Suppressor macrophage treated with lipopolysaccharide for 4 hours (primary cell): ENCODE measurements around the gene NHEJ1.

Experiments used
- DNase-seq: peaks from one replicate; pipeline ENCODE4 v3.0.0-alpha.2; 2020

NHEJ1 gene

DNA sequence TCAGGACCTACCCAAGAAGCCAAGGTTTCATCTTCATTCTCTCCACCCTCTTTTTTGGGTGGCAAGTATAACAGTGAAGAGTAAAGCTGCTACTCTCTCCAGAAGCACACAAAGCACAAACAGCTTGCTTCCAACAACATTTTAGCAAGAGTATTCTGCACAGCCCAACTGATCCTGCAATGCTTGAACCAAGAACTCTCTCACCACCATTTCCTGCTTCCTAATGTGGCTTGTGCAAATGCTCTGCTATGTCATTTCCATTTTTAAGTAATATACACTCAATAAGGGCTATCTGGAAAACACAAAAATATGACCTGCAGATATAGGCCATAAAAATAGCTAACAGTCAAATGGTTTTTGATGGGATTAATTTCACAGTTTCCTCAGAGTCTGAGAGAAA is 75.8 kb downstream of the NHEJ1 start:
- no peak for DNase-seq

DNA sequence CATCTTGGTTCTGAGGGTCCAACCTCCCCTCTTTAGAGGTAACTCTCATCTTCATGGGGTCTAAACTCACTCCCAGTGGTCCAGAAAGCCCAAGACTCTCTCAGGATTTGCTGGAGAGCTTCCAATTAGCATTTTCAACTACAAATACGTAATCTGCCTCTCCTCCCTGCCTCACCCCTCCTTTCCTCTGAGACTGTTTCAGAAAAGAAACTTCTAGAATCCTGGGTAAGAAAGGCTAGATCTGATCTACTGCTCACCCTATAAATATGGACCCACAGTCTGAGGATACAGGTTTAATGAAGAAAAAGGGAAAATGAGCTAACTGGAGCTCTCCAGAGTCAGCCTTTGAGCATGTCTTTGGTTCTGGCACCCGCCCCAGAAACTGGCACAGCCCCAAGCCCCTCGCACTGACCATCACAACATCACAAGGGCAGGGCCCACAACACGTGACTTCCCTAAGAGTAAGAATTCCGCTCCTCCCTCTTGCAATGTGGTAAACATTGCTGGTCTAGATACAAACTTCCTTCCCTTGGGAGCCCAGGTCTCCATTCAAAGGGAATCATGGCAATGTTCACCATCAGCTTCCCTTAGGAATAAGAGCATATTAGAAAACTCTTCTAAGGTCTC is 78.2 kb downstream of the NHEJ1 start:
- no peak for DNase-seq

DNA sequence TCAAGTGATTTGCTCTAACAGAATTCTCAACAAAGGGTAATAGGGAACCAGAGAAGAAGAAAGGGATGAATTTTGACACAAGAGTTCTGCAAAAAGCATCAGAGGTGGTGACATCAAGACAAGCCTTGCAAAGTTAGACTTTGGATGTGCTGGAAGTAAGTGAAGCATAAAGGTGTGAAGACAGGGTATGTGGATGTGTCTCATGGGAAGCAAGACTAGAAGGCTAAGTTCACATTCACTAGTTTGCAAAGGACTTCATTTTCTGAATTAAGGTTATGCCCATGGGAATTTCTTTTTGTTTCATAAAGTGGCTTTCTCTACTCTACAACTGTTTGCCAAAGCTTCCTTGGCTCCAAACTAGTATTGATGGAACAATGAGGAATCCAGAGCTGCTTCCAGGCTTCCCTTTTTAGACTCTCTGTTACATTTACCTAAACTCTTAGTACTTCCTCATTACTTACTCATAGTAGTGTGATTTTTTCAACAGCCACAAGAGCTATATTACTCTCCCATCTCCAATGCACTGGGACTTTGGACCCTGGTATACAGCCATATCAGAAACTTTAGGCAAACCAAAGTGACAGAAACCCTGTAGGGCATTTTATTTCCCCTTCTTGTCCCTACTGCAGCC is 78.8 kb downstream of the NHEJ1 start:
- DNase-seq: peak; percentile 26

- DNase-seq: no peak
These were observed 79.5 kb downstream of the NHEJ1 start for GRCh38 chr2:219081096-219081495.

DNA sequence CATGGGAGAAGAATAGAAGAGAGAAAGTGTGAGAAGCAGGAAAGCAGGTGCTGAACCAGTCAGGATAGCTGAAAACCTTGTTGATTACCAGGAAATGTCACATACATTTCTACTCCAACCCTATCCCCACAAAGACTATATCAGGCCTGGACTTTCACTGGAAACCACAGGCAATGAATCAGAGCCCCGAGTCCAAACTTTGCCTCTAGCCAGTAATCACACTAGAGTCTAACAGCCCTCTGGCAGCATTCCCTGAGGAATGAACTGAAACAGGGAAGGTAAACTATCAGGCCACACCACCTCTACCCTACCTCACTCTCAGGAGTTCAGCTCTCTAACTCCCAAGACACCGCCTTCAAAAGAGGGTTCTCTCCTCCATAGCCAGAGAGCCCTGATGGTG is 81.2 kb downstream of the NHEJ1 start:
- DNase-seq: no peak

- no peak for DNase-seq
These were observed 81.7 kb downstream of the NHEJ1 start for GRCh38 chr2:219078951-219079350.

DNA sequence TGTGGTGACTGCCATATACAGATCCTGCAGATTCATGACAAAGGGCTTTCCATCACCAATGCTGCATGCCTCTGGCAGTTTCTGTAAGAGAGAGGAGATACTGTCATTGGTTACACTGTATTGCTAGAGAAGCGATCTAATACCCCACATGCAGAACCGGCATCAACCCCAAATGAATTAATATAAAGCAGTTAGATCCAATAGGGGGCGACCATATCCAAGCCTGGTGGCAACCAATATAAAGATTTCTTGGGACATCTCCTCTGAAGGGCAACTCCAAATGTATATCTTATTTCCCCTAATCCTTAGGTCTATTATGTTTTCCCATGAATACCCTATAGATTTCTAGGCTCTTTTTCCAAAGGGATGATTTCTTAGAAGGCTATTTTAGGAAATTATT is 82.5 kb downstream of the NHEJ1 start:
- DNase-seq: no peak

DNA sequence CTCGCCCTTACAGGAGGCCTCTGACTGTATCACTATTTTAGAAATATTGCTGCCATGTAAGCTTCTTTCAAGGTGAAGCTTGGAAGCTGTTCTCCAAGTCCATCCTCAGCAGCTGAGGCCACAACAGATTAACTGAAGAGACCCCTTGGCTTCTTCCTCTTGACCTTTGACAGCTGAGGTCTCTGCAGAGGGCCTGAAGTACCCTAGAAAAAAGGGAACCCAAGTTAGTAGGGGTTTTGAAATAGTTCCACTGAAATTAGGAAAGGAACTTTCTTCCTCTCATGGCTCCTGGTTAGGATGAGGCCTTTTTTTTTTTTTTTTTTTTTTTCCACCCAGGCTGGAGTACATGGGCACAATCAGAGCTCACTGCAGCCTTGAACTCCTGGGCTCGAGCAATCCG is 84.4 kb downstream of the NHEJ1 start:
- DNase-seq: no peak

DNA sequence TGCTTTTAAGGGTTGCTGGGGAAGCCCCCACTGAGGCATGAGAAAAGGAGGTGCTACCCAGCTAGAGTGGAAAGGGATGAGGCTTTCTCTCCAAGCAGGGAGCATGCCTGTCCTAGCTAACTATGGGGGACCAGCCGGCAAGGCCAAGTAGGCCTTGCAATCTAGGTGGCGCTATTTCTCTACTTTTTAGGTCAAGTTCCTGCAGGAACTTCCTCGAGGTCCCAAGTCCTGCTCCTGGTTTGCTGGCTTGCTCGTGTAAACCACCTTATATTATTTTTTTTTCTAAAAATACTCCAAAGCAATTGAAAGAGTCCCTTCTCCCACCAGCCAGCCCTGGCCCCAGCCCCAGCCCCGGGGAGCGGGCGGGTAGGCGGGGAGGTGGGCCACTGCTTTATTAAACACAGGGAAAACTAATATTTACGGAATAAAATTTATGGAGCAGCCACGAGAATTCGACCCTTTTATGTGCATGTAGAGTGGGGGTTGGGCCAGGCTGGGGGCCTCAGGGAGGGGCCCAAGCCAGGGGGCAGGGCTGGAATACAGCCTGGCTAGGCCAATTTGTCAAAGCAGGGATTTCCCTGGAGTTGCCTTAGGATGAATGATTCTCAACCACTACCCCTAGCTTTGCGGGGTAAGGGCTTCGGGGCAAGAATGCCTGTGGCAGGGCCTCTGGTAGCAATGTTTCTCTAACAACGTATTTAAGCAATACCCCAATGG is 87.0 kb downstream of the NHEJ1 start:
- peak; percentile 85 for DNase-seq

DNA sequence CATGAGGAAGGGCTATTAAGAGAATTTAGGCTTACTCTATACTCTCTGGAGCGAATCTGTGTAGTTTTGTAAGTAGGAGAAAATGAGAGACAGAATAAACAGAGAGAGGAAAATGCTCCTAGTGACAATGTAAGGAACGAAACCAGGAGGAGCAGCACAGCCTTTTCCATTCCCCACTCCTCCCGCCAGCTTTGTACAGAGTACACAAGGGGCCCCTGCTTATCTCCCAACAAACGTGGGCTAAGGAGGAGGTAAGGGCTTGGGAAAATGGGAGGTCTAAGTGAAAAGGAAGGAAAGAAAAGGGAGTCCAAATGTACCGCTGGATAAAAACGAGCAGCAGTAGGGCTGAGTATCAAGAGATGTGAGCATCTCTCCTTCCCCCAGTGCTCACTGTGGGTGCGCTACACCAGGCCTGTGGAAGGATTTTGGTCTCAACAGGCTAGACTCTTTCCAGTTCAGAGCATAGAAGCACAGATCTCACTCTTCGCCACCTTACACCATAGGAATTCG is 87.8 kb downstream of the NHEJ1 start:
- no peak for DNase-seq

GRCh38 chr2:219071131-219071816 is 89.3 kb downstream of the NHEJ1 start:
- DNase-seq: no peak

DNA sequence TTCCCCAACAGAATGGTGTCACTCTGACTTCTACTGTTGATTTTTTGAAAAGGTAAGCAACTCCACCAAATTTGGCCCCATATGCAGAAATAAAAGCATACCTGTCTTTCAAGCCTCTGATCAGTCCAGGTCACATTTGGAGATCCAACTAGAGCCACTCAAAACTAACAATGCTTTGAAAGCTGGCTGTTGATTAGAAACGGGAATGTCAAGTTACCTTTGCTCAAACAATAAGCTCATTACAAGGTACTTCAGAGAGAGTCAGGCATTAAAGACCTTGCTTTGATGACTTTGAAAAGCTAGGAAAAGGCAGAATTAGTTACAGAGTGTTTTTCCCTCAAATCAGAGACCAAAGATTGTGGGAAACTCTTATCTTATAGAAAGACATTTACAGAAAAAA is 95.1 kb downstream of the NHEJ1 start:
- no peak for DNase-seq

DNA sequence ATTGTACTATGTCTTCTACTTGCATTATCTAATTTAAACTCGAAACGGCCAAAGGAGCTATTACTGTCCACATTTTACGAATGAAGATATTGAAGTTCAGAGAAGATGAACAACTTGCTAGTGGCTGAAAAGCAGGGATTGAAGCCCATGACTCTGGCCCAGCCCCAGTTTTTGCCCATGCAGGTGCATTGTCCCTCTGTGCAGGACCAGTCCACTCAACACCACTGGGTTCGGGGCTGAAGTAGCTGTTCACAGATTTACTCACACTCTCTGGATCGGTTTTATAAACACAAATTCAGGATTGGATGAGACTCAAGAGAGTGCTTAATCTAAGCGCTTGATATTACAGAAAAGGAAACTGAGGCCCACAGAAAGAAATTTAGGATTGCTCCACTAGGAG is 98.5 kb downstream of the NHEJ1 start:
- DNase-seq: no peak

- DNase-seq: no peak
These were observed 99.5 kb downstream of the NHEJ1 start, which contains the start of gene IHH for GRCh38 chr2:219060821-219061791. IHH (minus strand) TSS chr2:219060921; CDS start chr2:219060467, 454 bp downstream.

GRCh38 chr2:219059725-219060682 is 100.6 kb downstream of the NHEJ1 start:
- no peak for DNase-seq

DNA sequence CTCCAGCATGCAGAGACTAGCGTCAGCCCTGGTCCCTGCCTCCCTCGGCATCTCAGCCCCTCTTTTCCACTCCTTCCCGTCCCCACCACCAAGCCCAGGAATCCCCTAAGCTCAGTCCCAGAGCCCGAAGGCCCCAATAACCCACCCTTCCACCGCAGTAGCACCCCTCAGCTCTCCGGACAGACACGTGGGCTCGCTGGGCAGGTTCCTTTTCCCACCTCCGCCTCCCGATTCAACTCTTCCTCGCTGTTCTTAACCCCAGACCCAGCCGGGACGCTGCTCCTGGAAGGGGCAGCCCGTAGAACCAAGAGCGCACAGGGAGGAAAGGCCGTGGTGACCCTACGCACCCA is 101.3 kb downstream of the NHEJ1 start:
- no peak for DNase-seq

GRCh38 chr2:219058541-219059374 is 101.9 kb downstream of the NHEJ1 start:
- no peak for DNase-seq

GRCh38 chr2:219057709-219058540 is 102.7 kb downstream of the NHEJ1 start:
- peak; percentile 78 for DNase-seq
